Measurements from ENCODE around the gene WNT9A. TPM values are rescaled to one million over a fixed set of nuclear protein-coding genes. Genes with fewer than 3 reads are reported as not detected.

The WNT9A gene
- total and polyA plus RNA-seq, 7 donors = 7.6 to 49.7 (median 22.0) TPM

DNA sequence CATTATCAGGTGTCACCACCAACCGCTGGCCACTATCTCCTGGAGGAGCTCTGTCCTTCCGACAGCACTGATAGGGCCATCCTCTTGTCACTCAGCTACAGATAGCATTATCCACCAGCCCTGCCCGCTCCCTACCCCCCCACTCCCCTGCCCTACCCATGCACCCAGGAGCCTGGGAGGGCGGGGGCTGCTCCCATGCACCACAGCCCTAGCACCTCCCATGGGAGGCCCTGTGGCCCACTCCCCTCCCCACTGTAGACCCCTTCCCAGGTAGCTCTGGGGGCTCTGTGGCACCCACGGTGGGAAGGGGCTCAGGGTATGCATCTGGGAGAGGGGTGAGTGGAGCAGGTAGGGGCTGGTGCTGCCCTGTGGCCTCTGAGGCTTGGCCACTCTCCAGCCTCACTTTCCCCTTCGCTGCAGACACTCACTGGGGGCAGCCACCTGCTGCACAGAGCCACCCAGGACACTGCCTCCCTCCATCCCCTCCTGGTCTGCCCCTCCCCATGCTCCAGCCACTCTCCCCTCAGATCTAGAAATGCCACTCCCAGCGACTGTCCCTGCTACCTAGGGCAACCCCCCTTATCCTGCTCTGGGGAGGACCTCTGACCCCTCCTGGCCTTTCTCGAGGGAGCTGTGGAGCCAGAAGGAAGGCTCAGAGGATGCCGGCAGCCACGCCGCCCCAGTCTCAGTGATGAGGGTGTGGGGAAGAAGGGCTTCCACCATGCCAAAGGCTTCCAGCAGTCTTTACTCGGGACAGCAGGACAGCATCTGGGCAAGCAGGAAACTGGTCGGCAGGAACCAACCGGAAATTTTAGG, 58.5 kb downstream of the WNT9A start:
- Histone ChIP-seq H3K27me3 (ENCODE audit: insufficient read depth in 3 of 3, low read length in 2 of 3) (peaks cover 0 to 5% (median 0%) of the 10 kb centered on the region in 3 donors), H3K9me3 (no peaks in the 10 kb centered on the region), H3K27ac (no peak overlapping the region), H3K4me1 (peaks cover 8% of the 10 kb centered on the region), H3K36me3 (ENCODE audit: insufficient read depth in 1 of 2, low read depth in 1 of 2) (no peaks in the 10 kb centered on the region), H3K4me3 (no peak overlapping the region)
- 62 to 70% (median 66%) methylated on average over 14 of the region's 14 CpGs for WGBS, 3 donors
- DNase-seq = peak in 1 of 2 donors; percentile 39
- ATAC-seq = no peak
- TF ChIP-seq, protein P1, sequence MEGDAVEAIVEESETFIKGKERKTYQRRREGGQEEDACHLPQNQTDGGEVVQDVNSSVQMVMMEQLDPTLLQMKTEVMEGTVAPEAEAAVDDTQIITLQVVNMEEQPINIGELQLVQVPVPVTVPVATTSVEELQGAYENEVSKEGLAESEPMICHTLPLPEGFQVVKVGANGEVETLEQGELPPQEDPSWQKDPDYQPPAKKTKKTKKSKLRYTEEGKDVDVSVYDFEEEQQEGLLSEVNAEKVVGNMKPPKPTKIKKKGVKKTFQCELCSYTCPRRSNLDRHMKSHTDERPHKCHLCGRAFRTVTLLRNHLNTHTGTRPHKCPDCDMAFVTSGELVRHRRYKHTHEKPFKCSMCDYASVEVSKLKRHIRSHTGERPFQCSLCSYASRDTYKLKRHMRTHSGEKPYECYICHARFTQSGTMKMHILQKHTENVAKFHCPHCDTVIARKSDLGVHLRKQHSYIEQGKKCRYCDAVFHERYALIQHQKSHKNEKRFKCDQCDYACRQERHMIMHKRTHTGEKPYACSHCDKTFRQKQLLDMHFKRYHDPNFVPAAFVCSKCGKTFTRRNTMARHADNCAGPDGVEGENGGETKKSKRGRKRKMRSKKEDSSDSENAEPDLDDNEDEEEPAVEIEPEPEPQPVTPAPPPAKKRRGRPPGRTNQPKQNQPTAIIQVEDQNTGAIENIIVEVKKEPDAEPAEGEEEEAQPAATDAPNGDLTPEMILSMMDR (IDR thresholded peaks at IDR 0.05) = no peak
- intact Hi-C loops (cut with DNase I) = no loop called here

DNA sequence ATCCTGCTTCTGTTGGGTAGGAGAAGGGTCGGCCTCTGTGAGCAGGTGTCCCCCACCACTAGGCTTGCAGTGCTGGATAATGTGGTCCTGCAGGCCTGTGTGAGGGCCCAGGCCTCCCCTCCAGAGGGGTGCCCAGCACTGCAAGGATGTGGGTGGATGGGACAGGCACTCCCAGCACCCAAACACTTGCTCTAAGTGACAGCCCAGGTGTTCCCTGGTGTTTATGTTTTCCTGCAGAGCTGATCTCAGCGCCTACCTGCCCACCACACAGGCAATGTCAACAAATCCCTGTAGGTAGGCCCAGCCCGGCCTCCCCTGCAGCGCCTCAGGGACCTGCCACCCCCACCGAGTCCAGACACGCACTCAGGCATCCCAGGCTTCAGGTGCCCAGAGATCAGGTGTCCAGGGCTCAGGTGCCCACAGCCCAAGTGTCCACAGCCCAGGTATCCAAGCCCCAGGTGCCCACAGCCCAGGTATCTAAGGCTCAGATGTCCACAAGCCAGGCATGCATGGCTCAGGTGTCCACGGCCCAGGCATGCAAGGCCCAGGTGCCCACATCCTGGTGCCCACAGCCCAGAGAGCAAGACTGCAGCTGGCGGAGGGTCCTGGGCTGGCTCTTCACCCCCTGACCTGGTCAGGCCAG, 59.2 kb downstream of the WNT9A start:
- ATAC-seq (no peak), DNase-seq (peak in 1 of 2 donors; percentile 40)
- Histone ChIP-seq H3K4me1 (peaks cover 8% of the 10 kb centered on the region), H3K4me3 (no peak overlapping the region), H3K36me3 (ENCODE audit: insufficient read depth in 1 of 2, low read depth in 1 of 2) (no peaks in the 10 kb centered on the region), H3K27ac (no peak overlapping the region), H3K27me3 (ENCODE audit: insufficient read depth in 3 of 3, low read length in 2 of 3) (peaks cover 0 to 5% (median 0%) of the 10 kb centered on the region in 3 donors), H3K9me3 (no peaks in the 10 kb centered on the region)
- TF ChIP-seq, protein P1 (IDR thresholded peaks at IDR 0.05) = no peak
- 91 to 94% (median 93%) methylated on average over 7 to 8 of the region's 8 CpGs for WGBS, 3 donors
- intact Hi-C loops (cut with DNase I) = no loop called here

DNA sequence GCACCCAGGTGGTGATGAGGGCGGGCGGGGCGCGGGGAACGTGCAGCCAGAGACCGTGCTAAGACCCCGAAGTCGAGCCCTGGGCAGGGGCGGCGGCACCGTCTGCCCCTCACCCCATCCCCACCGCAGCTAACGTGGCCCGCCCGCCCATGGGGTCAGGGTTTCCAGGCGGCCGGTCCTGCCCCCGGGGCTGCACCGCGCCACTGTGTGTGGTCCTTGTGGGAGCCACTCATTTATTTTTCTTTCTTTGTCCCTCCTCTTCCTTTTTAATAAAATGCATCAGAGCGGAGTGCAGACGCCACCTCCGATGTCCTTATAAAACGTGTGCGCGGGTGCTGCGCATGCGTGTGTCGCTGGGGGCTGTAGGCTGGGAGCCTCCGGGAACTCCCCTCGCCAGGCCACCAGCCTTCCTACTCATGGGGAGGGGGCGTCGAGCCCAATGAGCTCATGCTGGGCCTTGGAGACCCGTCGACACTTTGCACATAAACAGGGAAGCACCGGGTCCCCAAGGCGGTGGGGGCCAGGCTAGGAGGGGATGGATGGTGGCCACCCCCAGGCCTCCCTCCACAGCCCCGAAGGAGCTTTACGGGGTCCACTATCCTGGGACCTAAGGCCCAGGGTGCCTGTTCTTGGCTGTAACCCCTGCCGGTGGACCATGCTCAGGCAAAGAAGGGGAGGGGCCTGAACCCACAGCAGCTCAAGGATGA, 59.9 kb downstream of the WNT9A start:
- intact Hi-C loops (cut with DNase I) = no loop called here
- Histone ChIP-seq H3K36me3 (ENCODE audit: insufficient read depth in 1 of 2, low read depth in 1 of 2) (no peaks in the 10 kb centered on the region), H3K9me3 (no peaks in the 10 kb centered on the region), H3K27ac (peak overlapping the region; percentile 60), H3K4me3 (peak overlapping the region; percentile 53), H3K27me3 (ENCODE audit: insufficient read depth in 3 of 3, low read length in 2 of 3) (peaks cover 0 to 5% (median 0%) of the 10 kb centered on the region in 3 donors), H3K4me1 (peaks cover 8% of the 10 kb centered on the region)
- ATAC-seq (peak in 2 of 4 donors; percentile 23 to 59), DNase-seq (peak; percentile 35 to 77)
- TF ChIP-seq, protein P1 (IDR thresholded peaks at IDR 0.05) = no peak
- WGBS, 3 donors = 46 to 64% (median 53%) methylated on average over 33 to 40 of the region's 40 CpGs

GRCh38 chr1:227886993-227887696, 60.6 kb downstream of the WNT9A start:
- peak overlapping the region; percentile 60 for H3K27ac ChIP-seq
- intact Hi-C loops (cut with DNase I) = no loop called here
- H3K9me3 ChIP-seq = no peaks in the 10 kb centered on the region
- ATAC-seq (peak in 3 of 4 donors; percentile 19 to 47 (median 29)), DNase-seq (peak in 1 of 2 donors; percentile 75)
- WGBS, 3 donors = 10 to 16% (median 15%) methylated on average over 17 to 30 of the region's 30 CpGs
- TF ChIP-seq, protein P1 (IDR thresholded peaks at IDR 0.05) = no peak
- H3K36me3 ChIP-seq (ENCODE audit: insufficient read depth in 1 of 2, low read depth in 1 of 2) = no peaks in the 10 kb centered on the region
- peaks cover 8% of the 10 kb centered on the region for H3K4me1 ChIP-seq
- H3K27me3 ChIP-seq (ENCODE audit: insufficient read depth in 3 of 3, low read length in 2 of 3) = peaks cover 0 to 5% (median 0%) of the 10 kb centered on the region in 3 donors
- H3K4me3 ChIP-seq = peak overlapping the region; percentile 53

Measured in psoas muscle (tissue), 8 donors.